ENCODE measurements around the gene ANKS1A. TPM values are rescaled to one million over a fixed set of nuclear protein-coding genes. Genes with fewer than 3 reads are reported as not detected.

The ANKS1A gene
- total and polyA plus RNA-seq, 7 donors, result 3.9 to 12.4 (median 6.1) TPM

GRCh38 chr6:34852406-34853085 lies 36.5 kb upstream of the ANKS1A start:
- Histone ChIP-seq H3K27ac (no peak overlapping the region), H3K27me3 (ENCODE audit: insufficient read depth in 3 of 3, low read length in 2 of 3) (no peaks in the 10 kb centered on the region), H3K4me1 (peaks cover 21% of the 10 kb centered on the region), H3K9me3 (no peaks in the 10 kb centered on the region), H3K36me3 (ENCODE audit: insufficient read depth in 1 of 2, low read depth in 1 of 2) (peaks cover 0 to 37% of the 10 kb centered on the region in 2 donors), H3K4me3 (no peak overlapping the region)
- intact Hi-C loops (cut with DNase I), result no loop called here
- WGBS, 3 donors, result 73 to 82% (median 75%) methylated on average over 3 to 4 of the region's 4 CpGs
- peak in 3 of 4 donors; percentile 29 to 56 (median 52) for ATAC-seq
- DNase-seq, result no peak
- no peak for TF ChIP-seq CTCF (IDR thresholded peaks at IDR 0.05)

GRCh38 chr6:34855463-34855862 lies 33.6 kb upstream of the ANKS1A start:
- H3K27me3 ChIP-seq (ENCODE audit: insufficient read depth in 3 of 3, low read length in 2 of 3), result no peaks in the 10 kb centered on the region
- H3K4me1 ChIP-seq, result peaks cover 7% of the 10 kb centered on the region
- intact Hi-C loops (cut with DNase I), result no loop called here
- 84 to 90% (median 86%) methylated on average over 7 of the region's 7 CpGs for WGBS, 3 donors
- H3K27ac ChIP-seq, result no peak overlapping the region
- H3K4me3 ChIP-seq, result no peak overlapping the region
- ATAC-seq (no peak), DNase-seq (no peak)
- H3K9me3 ChIP-seq, result no peaks in the 10 kb centered on the region
- TF ChIP-seq CTCF (IDR thresholded peaks at IDR 0.05), result no peak
- H3K36me3 ChIP-seq (ENCODE audit: insufficient read depth in 1 of 2, low read depth in 1 of 2), result peaks cover 9 to 66% of the 10 kb centered on the region in 2 donors

GRCh38 chr6:34858681-34859080 lies 30.4 kb upstream of the ANKS1A start:
- H3K27ac ChIP-seq, result no peak overlapping the region
- H3K36me3 ChIP-seq (ENCODE audit: insufficient read depth in 1 of 2, low read depth in 1 of 2), result peaks cover 11 to 81% of the 10 kb centered on the region in 2 donors
- H3K4me1 ChIP-seq, result peaks cover 2% of the 10 kb centered on the region
- H3K27me3 ChIP-seq (ENCODE audit: insufficient read depth in 3 of 3, low read length in 2 of 3), result no peaks in the 10 kb centered on the region
- ATAC-seq (no peak), DNase-seq (no peak)
- H3K9me3 ChIP-seq, result no peaks in the 10 kb centered on the region
- intact Hi-C loops (cut with DNase I), result no loop called here
- WGBS, 3 donors, result 90 to 95% (median 93%) methylated on average over 7 of the region's 7 CpGs
- no peak overlapping the region for H3K4me3 ChIP-seq
- TF ChIP-seq CTCF (IDR thresholded peaks at IDR 0.05), result no peak

- ATAC-seq, result no peak
These were observed 29.1 kb upstream of the ANKS1A start for GRCh38 chr6:34859951-34860350.

More at GRCh38 chr6:34859951-34860350, 29.1 kb upstream of the ANKS1A start:
- intact Hi-C loops (cut with DNase I), result loop anchor here in 1 of 2 donors (5.0 kb wide), 1 partner anchor 68 kb away; the partner anchor contains the start of gene BLTP3A
- no peak for TF ChIP-seq CTCF (IDR thresholded peaks at IDR 0.05)
- no peak overlapping the region for H3K4me3 ChIP-seq
- DNase-seq, result no peak
- no peaks in the 10 kb centered on the region for H3K27me3 ChIP-seq (ENCODE audit: insufficient read depth in 3 of 3, low read length in 2 of 3)
- peaks cover 15 to 76% of the 10 kb centered on the region in 2 donors for H3K36me3 ChIP-seq (ENCODE audit: insufficient read depth in 1 of 2, low read depth in 1 of 2)
- no peaks in the 10 kb centered on the region for H3K9me3 ChIP-seq
- H3K27ac ChIP-seq, result no peak overlapping the region
- peaks cover 15% of the 10 kb centered on the region for H3K4me1 ChIP-seq
- 87 to 89% (median 88%) methylated on average over 4 of the region's 4 CpGs for WGBS, 3 donors
